ENCODE results near the gene OR6B2.

The OR6B2 gene

GRCh38 chr2:240037358-240037757 is 7.1 kb upstream of the OR6B2 start:
- DNase-seq, result no peak

GRCh38 chr2:240033330-240033678 is 3.1 kb upstream of the OR6B2 start:
- DNase-seq, result no peak

DNA sequence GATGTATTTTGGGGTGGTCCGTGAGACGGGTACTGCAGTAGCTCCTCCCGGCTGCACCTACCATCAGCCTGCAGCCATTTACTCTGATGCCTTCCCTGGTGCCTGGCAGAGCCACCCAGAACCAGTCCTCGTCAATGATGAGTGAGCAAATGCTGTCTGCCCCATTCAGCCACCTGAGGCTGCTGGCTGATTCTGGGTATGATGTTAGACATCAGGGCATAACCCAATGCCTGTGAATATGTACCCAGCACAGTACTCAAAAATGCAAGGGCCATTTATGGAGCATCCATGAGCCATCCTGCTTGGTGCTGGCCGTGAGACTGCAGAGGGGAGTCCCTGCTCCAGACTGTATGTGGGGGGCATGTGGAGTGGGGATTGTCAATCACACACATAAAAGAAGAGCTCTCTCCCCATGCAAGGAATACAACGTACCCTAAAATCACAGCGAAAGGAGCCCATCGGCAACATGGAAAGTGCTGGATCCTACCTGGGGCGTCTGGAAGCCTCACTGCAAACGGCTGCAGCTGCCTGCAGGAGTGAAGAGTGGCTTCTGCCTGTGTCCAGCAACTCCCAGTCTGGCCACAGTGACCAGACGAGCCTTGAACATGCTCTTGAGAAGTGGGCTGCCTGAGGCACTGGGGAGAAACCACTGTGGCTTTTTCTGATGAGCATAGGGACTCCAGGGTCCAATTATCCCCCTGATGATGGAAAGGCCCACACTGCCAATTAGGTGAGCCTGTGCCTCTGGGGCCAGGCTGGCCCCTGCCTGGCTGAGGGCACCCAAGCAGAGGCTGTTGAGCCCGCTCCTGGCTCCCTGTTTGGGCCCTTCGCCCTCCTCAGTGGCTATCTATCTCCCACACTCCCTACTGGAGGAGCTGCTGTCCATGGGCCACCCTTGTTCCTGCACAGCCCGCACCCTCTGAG is 2.4 kb upstream of the OR6B2 start:
- DNase-seq, result no peak

DNA sequence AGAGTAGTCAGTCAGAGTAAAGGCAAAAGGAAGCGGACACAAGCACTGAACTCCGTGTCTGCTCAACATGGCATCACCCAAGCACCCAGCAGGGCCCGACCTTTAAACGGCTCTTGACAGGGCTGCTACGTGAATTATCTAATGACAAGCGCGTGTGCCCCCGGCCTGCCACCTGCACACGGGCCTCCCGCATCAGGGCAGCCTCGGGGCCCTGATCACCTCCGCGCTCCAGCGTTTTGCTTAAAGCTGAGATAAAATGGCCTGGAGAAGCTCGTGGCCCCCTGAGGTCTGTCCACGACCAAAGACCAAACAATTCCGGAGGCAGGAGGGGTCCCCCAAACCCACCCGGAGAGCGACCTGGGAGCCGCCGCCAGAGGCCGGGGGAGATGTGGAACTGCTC is 5.5 kb downstream of the OR6B2 start:
- DNase-seq, result peak; percentile 24

GRCh38 chr2:240023792-240024191 is 6.4 kb downstream of the OR6B2 start:
- DNase-seq, result no peak

- DNase-seq, result peak; percentile 68
These were observed 8.6 kb downstream of the OR6B2 start for GRCh38 chr2:240021488-240022104.

DNA sequence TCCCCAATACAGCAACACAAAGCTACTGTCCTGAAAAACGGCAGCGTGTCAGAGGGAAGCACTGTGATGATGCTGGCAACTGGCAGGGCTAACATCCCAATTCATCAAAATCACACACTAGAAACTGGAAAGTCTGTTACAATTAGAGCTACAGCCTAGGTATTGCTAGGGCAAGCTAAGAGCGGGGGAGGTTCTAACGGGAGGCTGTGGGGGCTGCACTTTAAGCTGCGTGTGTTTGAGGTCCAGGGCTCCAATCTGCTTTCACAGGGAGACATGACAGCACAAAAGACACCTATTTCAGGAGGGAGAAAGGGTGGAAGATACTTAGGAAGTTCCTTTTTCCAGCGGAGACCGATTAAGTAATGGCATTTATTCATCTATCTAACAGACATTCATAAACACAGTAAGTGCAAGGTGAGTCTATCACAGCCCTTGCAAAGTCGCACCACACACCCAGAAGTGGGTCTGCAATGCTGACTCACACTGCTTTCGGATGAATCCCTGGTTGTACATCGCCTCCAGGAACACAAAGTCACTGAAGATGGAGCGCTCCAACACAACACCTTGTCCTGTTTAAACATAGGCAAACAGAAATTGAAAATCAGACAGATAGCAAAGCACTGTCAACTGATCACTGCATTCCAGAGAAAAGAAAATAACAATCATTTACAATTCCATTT is 12.0 kb downstream of the OR6B2 start:
- DNase-seq, result no peak

DNA sequence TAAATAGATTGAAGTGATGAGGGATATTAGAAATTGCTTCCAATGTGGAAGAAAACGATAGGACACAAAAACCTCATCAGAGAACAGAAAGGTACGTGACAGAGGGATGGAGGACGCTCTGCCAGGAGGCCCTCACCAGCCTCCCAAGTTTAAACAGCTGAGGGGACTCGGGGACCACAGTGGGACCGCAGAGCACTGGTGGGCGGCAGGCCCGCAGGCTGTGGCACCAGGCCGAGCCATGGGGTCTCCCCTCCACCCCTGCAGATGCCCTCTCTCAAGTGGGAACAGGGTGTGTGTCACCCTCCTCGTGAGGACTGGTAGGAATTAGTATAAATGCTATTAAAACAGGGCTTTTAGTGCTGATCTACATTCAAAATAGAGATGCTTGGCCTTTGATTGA is 15.9 kb downstream of the OR6B2 start:
- DNase-seq, result no peak

DNA sequence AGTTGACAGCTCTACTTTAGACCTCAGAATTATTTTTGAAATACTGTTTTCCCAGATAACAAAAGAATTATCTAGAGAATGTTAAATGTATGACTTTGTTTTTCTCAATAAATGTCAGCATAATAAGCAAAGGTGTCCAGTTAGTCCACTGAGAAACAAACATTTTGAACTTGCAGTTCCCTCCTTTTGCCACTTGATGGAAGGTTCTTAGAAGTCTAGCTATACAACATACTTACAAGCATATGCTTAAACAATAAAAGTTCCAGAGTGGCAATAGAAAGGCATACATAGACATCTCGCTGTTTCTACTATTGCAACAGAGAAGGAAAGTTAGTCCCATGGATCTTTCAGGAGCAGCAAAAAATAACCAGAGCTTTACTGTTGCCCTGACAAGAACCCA is 16.9 kb downstream of the OR6B2 start:
- DNase-seq, result no peak

- no peak for DNase-seq
These were observed 27.2 kb downstream of the OR6B2 start for GRCh38 chr2:240002983-240003382.

GRCh38 chr2:240000671-240001070 is 29.6 kb downstream of the OR6B2 start:
- DNase-seq, result no peak

GRCh38 chr2:239997686-239998409 is 32.4 kb downstream of the OR6B2 start:
- DNase-seq, result no peak

- no peak for DNase-seq
These were observed 36.1 kb downstream of the OR6B2 start for GRCh38 chr2:239994086-239994485.

- no peak for DNase-seq
These were observed 36.9 kb downstream of the OR6B2 start for GRCh38 chr2:239993291-239993690.

DNA sequence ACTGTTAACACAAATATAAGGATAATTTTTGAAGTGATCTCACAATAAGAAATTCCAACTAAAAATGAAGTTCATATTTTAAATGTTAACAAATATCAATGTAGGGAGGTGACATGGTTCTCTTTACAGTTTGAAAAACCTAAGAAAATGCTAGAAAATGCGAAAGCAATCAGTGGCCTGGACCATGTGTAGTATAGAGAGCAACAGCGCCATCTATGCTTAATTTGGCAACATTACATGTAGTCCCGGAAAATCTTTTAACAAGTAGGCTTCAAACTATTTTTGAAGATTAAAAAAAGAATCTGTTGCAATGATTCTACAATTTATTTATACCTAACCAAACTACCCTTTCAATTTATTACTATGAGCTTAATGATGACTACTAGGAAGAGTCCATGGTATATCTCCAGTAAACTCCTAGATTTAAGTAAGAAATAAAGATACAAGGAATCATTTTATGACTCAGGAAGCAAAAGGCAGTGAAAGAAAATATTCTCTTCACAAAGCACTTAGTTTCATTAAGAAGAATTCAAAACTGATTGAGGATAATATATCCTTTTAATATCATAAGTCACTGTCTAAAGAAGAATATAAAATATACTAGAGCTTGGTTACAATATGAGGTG is 38.4 kb downstream of the OR6B2 start:
- DNase-seq, result no peak

GRCh38 chr2:239990966-239991365 is 39.3 kb downstream of the OR6B2 start:
- DNase-seq, result no peak

GRCh38 chr2:239985356-239985755 is 44.9 kb downstream of the OR6B2 start:
- no peak for DNase-seq

GRCh38 chr2:239984421-239985194 is 45.6 kb downstream of the OR6B2 start:
- no peak for DNase-seq

- DNase-seq, result no peak
These were observed 47.0 kb downstream of the OR6B2 start for GRCh38 chr2:239983004-239983778.
